ENCODE data around the gene DUOXA1. TPM values are rescaled to one million over a fixed set of nuclear protein-coding genes. Genes with fewer than 3 reads are reported as not detected.

Gene DUOXA1
- polyA plus RNA-seq, 4 donors = 0.18 to 0.89 (median 0.37) TPM

DNA sequence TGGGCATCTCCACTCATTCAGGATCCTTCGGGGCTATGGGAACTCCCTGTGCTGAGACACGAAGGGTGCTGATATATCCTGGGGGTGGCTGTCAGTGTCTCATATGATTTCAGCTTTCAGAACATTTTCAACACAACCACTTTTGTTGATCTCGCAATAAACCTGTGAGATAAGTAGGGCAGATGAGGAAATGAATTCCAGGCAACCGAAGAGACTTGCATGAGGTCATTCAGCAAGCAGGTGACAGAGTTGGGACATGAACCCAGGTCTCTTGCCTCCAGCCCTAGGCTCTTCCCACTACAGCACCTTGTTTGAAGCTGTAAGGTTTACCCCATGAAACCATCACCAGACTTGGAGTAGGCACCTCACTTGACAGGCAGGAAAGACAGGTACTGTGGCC, 16.7 kb upstream of the DUOXA1 start:
- Histone ChIP-seq H3K4me3 (ENCODE audit: low read depth in 1 of 3, low read length in 3 of 3) (no peak overlapping the region), H3K9me3 (ENCODE audit: control insufficient read depth in 2 of 2, insufficient read depth in 1 of 2, low read depth in 1 of 2, low read length in 1 of 2) (no peaks in the 10 kb centered on the region), H3K36me3 (ENCODE audit: control insufficient read depth in 3 of 3, insufficient read depth in 2 of 3, low read depth in 1 of 3, low read length in 3 of 3) (peaks cover 0 to 6% (median 0%) of the 10 kb centered on the region in 3 donors), H3K4me1 (ENCODE audit: control insufficient read depth in 3 of 3, insufficient read depth in 2 of 3, low read depth in 1 of 3, low read length in 2 of 3) (no peaks in the 10 kb centered on the region), H3K27me3 (ENCODE audit: control insufficient read depth in 3 of 3, insufficient read depth in 3 of 3, low read length in 3 of 3) (no peaks in the 10 kb centered on the region), H3K27ac (ENCODE audit: low read depth in 1 of 3, low read length in 2 of 3) (no peak overlapping the region)
- 23 to 56% (median 38%) methylated on average over 4 of the region's 4 CpGs for WGBS, 3 donors
- FAIRE-seq (no peak), DNase-seq (peak; percentile 50 to 51)

GRCh38 chr15:45144775-45145174, 15.1 kb upstream of the DUOXA1 start:
- Histone ChIP-seq H3K27ac (ENCODE audit: low read depth in 1 of 3, low read length in 2 of 3) (no peak overlapping the region), H3K4me3 (ENCODE audit: low read depth in 1 of 3, low read length in 3 of 3) (no peak overlapping the region), H3K36me3 (ENCODE audit: control insufficient read depth in 3 of 3, insufficient read depth in 2 of 3, low read depth in 1 of 3, low read length in 3 of 3) (peaks cover 0 to 3% (median 0%) of the 10 kb centered on the region in 3 donors), H3K9me3 (ENCODE audit: control insufficient read depth in 2 of 2, insufficient read depth in 1 of 2, low read depth in 1 of 2, low read length in 1 of 2) (no peaks in the 10 kb centered on the region), H3K27me3 (ENCODE audit: control insufficient read depth in 3 of 3, insufficient read depth in 3 of 3, low read length in 3 of 3) (no peaks in the 10 kb centered on the region), H3K4me1 (ENCODE audit: control insufficient read depth in 3 of 3, insufficient read depth in 2 of 3, low read depth in 1 of 3, low read length in 2 of 3) (no peaks in the 10 kb centered on the region)
- DNase-seq = no peak
- WGBS, 3 donors = 80 to 88% (median 87%) methylated on average over 9 of the region's 9 CpGs
- no peak for FAIRE-seq

GRCh38 chr15:45143946-45144345, 14.3 kb upstream of the DUOXA1 start:
- Histone ChIP-seq H3K27me3 (ENCODE audit: control insufficient read depth in 3 of 3, insufficient read depth in 3 of 3, low read length in 3 of 3) (no peaks in the 10 kb centered on the region), H3K9me3 (ENCODE audit: control insufficient read depth in 2 of 2, insufficient read depth in 1 of 2, low read depth in 1 of 2, low read length in 1 of 2) (no peaks in the 10 kb centered on the region), H3K4me1 (ENCODE audit: control insufficient read depth in 3 of 3, insufficient read depth in 2 of 3, low read depth in 1 of 3, low read length in 2 of 3) (no peaks in the 10 kb centered on the region), H3K36me3 (ENCODE audit: control insufficient read depth in 3 of 3, insufficient read depth in 2 of 3, low read depth in 1 of 3, low read length in 3 of 3) (peaks cover 0 to 3% (median 0%) of the 10 kb centered on the region in 3 donors), H3K4me3 (ENCODE audit: low read depth in 1 of 3, low read length in 3 of 3) (no peak overlapping the region), H3K27ac (ENCODE audit: low read depth in 1 of 3, low read length in 2 of 3) (no peak overlapping the region)
- FAIRE-seq (no peak), DNase-seq (no peak)
- 91 to 92% (median 91%) methylated on average over 11 of the region's 11 CpGs for WGBS, 3 donors

- no peak overlapping the region for H3K4me3 ChIP-seq (ENCODE audit: low read depth in 1 of 3, low read length in 3 of 3)
- FAIRE-seq (no peak), DNase-seq (no peak)
- peaks cover 0 to 3% (median 0%) of the 10 kb centered on the region in 3 donors for H3K36me3 ChIP-seq (ENCODE audit: control insufficient read depth in 3 of 3, insufficient read depth in 2 of 3, low read depth in 1 of 3, low read length in 3 of 3)
- no peaks in the 10 kb centered on the region for H3K9me3 ChIP-seq (ENCODE audit: control insufficient read depth in 2 of 2, insufficient read depth in 1 of 2, low read depth in 1 of 2, low read length in 1 of 2)
- no peaks in the 10 kb centered on the region for H3K4me1 ChIP-seq (ENCODE audit: control insufficient read depth in 3 of 3, insufficient read depth in 2 of 3, low read depth in 1 of 3, low read length in 2 of 3)
- WGBS, 3 donors = 79 to 94% (median 84%) methylated on average over 7 of the region's 7 CpGs
- H3K27me3 ChIP-seq (ENCODE audit: control insufficient read depth in 3 of 3, insufficient read depth in 3 of 3, low read length in 3 of 3) = peaks cover 0 to 3% (median 0%) of the 10 kb centered on the region in 3 donors
- no peak overlapping the region for H3K27ac ChIP-seq (ENCODE audit: low read depth in 1 of 3, low read length in 2 of 3)
These were observed 13.4 kb upstream of the DUOXA1 start for GRCh38 chr15:45143056-45143455.

- DNase-seq = no peak
- no peaks in the 10 kb centered on the region for H3K9me3 ChIP-seq (ENCODE audit: control insufficient read depth in 2 of 2, insufficient read depth in 1 of 2, low read depth in 1 of 2, low read length in 1 of 2)
- H3K27ac ChIP-seq (ENCODE audit: low read depth in 1 of 3, low read length in 2 of 3) = no peak overlapping the region
- FAIRE-seq = no peak
- H3K4me3 ChIP-seq (ENCODE audit: low read depth in 1 of 3, low read length in 3 of 3) = no peak overlapping the region
- H3K27me3 ChIP-seq (ENCODE audit: control insufficient read depth in 3 of 3, insufficient read depth in 3 of 3, low read length in 3 of 3) = peaks cover 0 to 9% (median 5%) of the 10 kb centered on the region in 3 donors
- 78 to 86% (median 84%) methylated on average over 5 of the region's 5 CpGs for WGBS, 3 donors
- peaks cover 0 to 3% (median 0%) of the 10 kb centered on the region in 3 donors for H3K36me3 ChIP-seq (ENCODE audit: control insufficient read depth in 3 of 3, insufficient read depth in 2 of 3, low read depth in 1 of 3, low read length in 3 of 3)
- H3K4me1 ChIP-seq (ENCODE audit: control insufficient read depth in 3 of 3, insufficient read depth in 2 of 3, low read depth in 1 of 3, low read length in 2 of 3) = peaks cover 0 to 2% (median 0%) of the 10 kb centered on the region in 3 donors
These were observed 11.7 kb upstream of the DUOXA1 start for GRCh38 chr15:45141386-45141785.

- Histone ChIP-seq H3K36me3 (ENCODE audit: control insufficient read depth in 3 of 3, insufficient read depth in 2 of 3, low read depth in 1 of 3, low read length in 3 of 3) (peaks cover 0 to 3% (median 0%) of the 10 kb centered on the region in 3 donors), H3K27me3 (ENCODE audit: control insufficient read depth in 3 of 3, insufficient read depth in 3 of 3, low read length in 3 of 3) (peaks cover 0 to 15% (median 5%) of the 10 kb centered on the region in 3 donors), H3K9me3 (ENCODE audit: control insufficient read depth in 2 of 2, insufficient read depth in 1 of 2, low read depth in 1 of 2, low read length in 1 of 2) (no peaks in the 10 kb centered on the region), H3K27ac (ENCODE audit: low read depth in 1 of 3, low read length in 2 of 3) (no peak overlapping the region), H3K4me1 (ENCODE audit: control insufficient read depth in 3 of 3, insufficient read depth in 2 of 3, low read depth in 1 of 3, low read length in 2 of 3) (peaks cover 0 to 4% (median 0%) of the 10 kb centered on the region in 3 donors), H3K4me3 (ENCODE audit: low read depth in 1 of 3, low read length in 3 of 3) (no peak overlapping the region)
- DNase-seq (no peak), FAIRE-seq (no peak)
- 89 to 99% (median 94%) methylated on average over 10 of the region's 10 CpGs for WGBS, 3 donors
These were observed 11.0 kb upstream of the DUOXA1 start for GRCh38 chr15:45140557-45141250.

GRCh38 chr15:45139770-45140169, 10.1 kb upstream of the DUOXA1 start:
- Histone ChIP-seq H3K9me3 (ENCODE audit: control insufficient read depth in 2 of 2, insufficient read depth in 1 of 2, low read depth in 1 of 2, low read length in 1 of 2) (no peaks in the 10 kb centered on the region), H3K4me3 (ENCODE audit: low read depth in 1 of 3, low read length in 3 of 3) (no peak overlapping the region), H3K27ac (ENCODE audit: low read depth in 1 of 3, low read length in 2 of 3) (no peak overlapping the region), H3K27me3 (ENCODE audit: control insufficient read depth in 3 of 3, insufficient read depth in 3 of 3, low read length in 3 of 3) (peaks cover 0 to 19% (median 7%) of the 10 kb centered on the region in 3 donors), H3K36me3 (ENCODE audit: control insufficient read depth in 3 of 3, insufficient read depth in 2 of 3, low read depth in 1 of 3, low read length in 3 of 3) (peaks cover 0 to 3% (median 0%) of the 10 kb centered on the region in 3 donors), H3K4me1 (ENCODE audit: control insufficient read depth in 3 of 3, insufficient read depth in 2 of 3, low read depth in 1 of 3, low read length in 2 of 3) (peaks cover 0 to 4% (median 2%) of the 10 kb centered on the region in 3 donors)
- no peak for DNase-seq
- FAIRE-seq = no peak
- 86 to 89% (median 87%) methylated on average over 6 of the region's 6 CpGs for WGBS, 3 donors

GRCh38 chr15:45138814-45139765, 9.4 kb upstream of the DUOXA1 start:
- Histone ChIP-seq H3K4me3 (ENCODE audit: low read depth in 1 of 3, low read length in 3 of 3) (no peak overlapping the region), H3K9me3 (ENCODE audit: control insufficient read depth in 2 of 2, insufficient read depth in 1 of 2, low read depth in 1 of 2, low read length in 1 of 2) (no peaks in the 10 kb centered on the region), H3K27me3 (ENCODE audit: control insufficient read depth in 3 of 3, insufficient read depth in 3 of 3, low read length in 3 of 3) (peaks cover 0 to 26% (median 11%) of the 10 kb centered on the region in 3 donors), H3K4me1 (ENCODE audit: control insufficient read depth in 3 of 3, insufficient read depth in 2 of 3, low read depth in 1 of 3, low read length in 2 of 3) (peaks cover 0 to 4% (median 2%) of the 10 kb centered on the region in 3 donors), H3K36me3 (ENCODE audit: control insufficient read depth in 3 of 3, insufficient read depth in 2 of 3, low read depth in 1 of 3, low read length in 3 of 3) (peaks cover 0 to 3% (median 0%) of the 10 kb centered on the region in 3 donors), H3K27ac (ENCODE audit: low read depth in 1 of 3, low read length in 2 of 3) (no peak overlapping the region)
- WGBS, 3 donors = 77 to 86% (median 83%) methylated on average over 12 of the region's 12 CpGs
- FAIRE-seq = no peak
- no peak for DNase-seq

Measured in small intestine (tissue), 7 donors.